ENCODE measurements around the gene S100A7. TPM values are rescaled to one million over a fixed set of nuclear protein-coding genes. Genes with fewer than 3 reads are reported as not detected.

The S100A7 gene
- total RNA-seq, 1 donor = not detected

GRCh38 chr1:153490272-153491051, 30.0 kb upstream of the S100A7 start:
- no peak overlapping the region for H3K4me3 ChIP-seq (ENCODE audit: low read depth, low read length)
- TF ChIP-seq CTCF (IDR thresholded peaks at IDR 0.05; ENCODE audit: insufficient read depth, low read depth, low read length) = no peak
- peak; percentile 91 for DNase-seq (ENCODE audit: low read depth)

GRCh38 chr1:153488731-153489130, 28.3 kb upstream of the S100A7 start:
- TF ChIP-seq CTCF (IDR thresholded peaks at IDR 0.05; ENCODE audit: insufficient read depth, low read depth, low read length) = no peak
- no peak overlapping the region for H3K4me3 ChIP-seq (ENCODE audit: low read depth, low read length)
- DNase-seq (ENCODE audit: low read depth) = no peak

GRCh38 chr1:153487707-153488106, 27.3 kb upstream of the S100A7 start:
- no peak for DNase-seq (ENCODE audit: low read depth)
- no peak for TF ChIP-seq CTCF (IDR thresholded peaks at IDR 0.05; ENCODE audit: insufficient read depth, low read depth, low read length)
- no peak overlapping the region for H3K4me3 ChIP-seq (ENCODE audit: low read depth, low read length)

- no peak for TF ChIP-seq CTCF (IDR thresholded peaks at IDR 0.05; ENCODE audit: insufficient read depth, low read depth, low read length)
- no peak for DNase-seq (ENCODE audit: low read depth)
These were observed 25.4 kb upstream of the S100A7 start for GRCh38 chr1:153485863-153486262.

GRCh38 chr1:153483776-153484175, 23.3 kb upstream of the S100A7 start:
- TF ChIP-seq CTCF (IDR thresholded peaks at IDR 0.05; ENCODE audit: insufficient read depth, low read depth, low read length) = no peak
- H3K4me3 ChIP-seq (ENCODE audit: low read depth, low read length) = no peak overlapping the region
- no peak for DNase-seq (ENCODE audit: low read depth)

More at GRCh38 chr1:153485863-153486262, 25.4 kb upstream of the S100A7 start:
- no peak overlapping the region for H3K4me3 ChIP-seq (ENCODE audit: low read depth, low read length)

GRCh38 chr1:153481124-153481523, 20.7 kb upstream of the S100A7 start:
- no peak overlapping the region for H3K4me3 ChIP-seq (ENCODE audit: low read depth, low read length)
- TF ChIP-seq CTCF (IDR thresholded peaks at IDR 0.05; ENCODE audit: insufficient read depth, low read depth, low read length) = no peak
- no peak for DNase-seq (ENCODE audit: low read depth)
